Measurements from ENCODE around the gene BLNK. TPM values are rescaled to one million over a fixed set of nuclear protein-coding genes. Genes with fewer than 3 reads are reported as not detected.

BLNK gene
- total RNA-seq, 1 donor from 2014 or later, result 1.4 TPM

DNA sequence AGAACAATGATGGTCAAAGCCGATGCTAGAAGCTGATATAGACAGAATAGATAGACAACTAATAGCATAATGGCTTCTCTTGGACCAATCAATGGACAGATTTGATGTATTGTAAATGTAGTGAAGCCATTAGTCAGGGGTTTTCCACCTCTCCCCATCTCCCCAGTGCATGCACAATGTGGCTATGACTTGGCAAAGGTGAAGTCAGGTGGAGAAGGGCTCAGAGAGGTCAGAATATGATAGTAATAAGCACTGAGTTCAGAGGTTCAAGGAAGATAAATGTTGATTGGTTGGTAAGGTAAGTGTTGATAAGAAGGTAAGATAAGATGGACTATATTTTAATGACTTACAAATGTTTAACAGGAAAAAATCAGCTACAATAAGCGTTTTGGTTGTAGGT, 28.5 kb downstream of the BLNK start:
- Histone ChIP-seq H3K9me3 (replicated peaks) (no peaks in the 10 kb centered on the region), H3K27me3 (ENCODE audit: low read depth) (peaks cover 89% of the 10 kb centered on the region), H3K4me1 (no peaks in the 10 kb centered on the region), H3K4me3 (no peak overlapping the region), H3K27ac (replicated peaks) (no peak overlapping the region), H3K36me3 (no peaks in the 10 kb centered on the region)
- DNase-seq, result no peak
- intact Hi-C loops (cut with micrococcal nuclease), result no loop called here
- TF ChIP-seq, protein P1, sequence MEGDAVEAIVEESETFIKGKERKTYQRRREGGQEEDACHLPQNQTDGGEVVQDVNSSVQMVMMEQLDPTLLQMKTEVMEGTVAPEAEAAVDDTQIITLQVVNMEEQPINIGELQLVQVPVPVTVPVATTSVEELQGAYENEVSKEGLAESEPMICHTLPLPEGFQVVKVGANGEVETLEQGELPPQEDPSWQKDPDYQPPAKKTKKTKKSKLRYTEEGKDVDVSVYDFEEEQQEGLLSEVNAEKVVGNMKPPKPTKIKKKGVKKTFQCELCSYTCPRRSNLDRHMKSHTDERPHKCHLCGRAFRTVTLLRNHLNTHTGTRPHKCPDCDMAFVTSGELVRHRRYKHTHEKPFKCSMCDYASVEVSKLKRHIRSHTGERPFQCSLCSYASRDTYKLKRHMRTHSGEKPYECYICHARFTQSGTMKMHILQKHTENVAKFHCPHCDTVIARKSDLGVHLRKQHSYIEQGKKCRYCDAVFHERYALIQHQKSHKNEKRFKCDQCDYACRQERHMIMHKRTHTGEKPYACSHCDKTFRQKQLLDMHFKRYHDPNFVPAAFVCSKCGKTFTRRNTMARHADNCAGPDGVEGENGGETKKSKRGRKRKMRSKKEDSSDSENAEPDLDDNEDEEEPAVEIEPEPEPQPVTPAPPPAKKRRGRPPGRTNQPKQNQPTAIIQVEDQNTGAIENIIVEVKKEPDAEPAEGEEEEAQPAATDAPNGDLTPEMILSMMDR (IDR thresholded peaks at IDR 0.05; ENCODE audit: borderline replicate concordance), result no peak

DNA sequence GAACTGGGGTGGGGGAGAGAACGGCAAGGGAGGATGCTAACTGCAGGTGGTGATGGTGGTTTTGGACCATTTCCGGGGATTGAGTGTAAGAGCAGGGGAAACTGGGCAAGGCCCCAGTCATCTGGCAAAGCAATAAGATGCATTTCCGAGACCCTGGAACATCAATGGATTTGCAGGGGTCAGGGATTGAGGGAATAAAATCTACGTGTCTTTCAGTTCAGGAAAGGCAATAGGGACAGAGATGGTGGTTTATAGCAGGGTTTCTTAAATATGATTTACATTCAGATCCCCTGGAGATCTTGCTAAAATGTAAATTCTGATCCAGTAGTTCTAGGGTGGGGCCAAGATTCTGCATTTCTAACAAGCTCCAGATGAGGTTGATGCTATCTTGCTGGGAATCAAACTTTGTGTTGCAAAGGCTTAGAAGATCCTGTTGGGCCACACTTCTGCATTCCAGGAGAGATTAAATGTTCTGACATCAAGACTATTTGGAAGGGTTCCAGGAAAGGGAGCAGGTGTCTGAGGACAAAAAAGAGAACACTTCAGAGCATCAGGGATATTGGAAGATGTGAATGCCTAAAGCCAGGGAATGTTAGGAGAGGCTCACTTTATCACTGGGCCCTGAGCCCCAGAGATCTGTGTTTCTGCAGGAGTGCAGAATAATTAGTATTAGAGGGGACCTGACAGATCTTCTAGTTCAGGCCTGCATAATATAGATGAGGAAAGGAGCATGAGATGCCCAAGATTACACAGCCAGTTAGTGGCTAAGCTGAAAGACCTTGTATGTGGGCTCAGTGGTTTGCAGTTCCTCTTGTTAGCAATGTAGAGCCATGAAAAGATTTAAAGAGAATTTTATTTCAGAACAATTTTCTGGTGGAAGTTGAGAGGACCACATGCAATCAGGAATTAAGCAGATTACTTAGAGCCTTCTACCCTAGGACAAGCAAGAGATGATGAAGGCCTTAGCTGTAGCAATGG, 32.4 kb downstream of the BLNK start:
- TF ChIP-seq, protein P1 (IDR thresholded peaks at IDR 0.05; ENCODE audit: borderline replicate concordance), result no peak
- peaks cover 79% of the 10 kb centered on the region for H3K27me3 ChIP-seq (ENCODE audit: low read depth)
- H3K4me3 ChIP-seq, result no peak overlapping the region
- no peak for DNase-seq
- peaks cover 3% of the 10 kb centered on the region for H3K4me1 ChIP-seq
- intact Hi-C loops (cut with micrococcal nuclease), result no loop called here
- H3K9me3 ChIP-seq (replicated peaks), result no peaks in the 10 kb centered on the region
- H3K36me3 ChIP-seq, result no peaks in the 10 kb centered on the region
- no peak overlapping the region for H3K27ac ChIP-seq (replicated peaks)

DNA sequence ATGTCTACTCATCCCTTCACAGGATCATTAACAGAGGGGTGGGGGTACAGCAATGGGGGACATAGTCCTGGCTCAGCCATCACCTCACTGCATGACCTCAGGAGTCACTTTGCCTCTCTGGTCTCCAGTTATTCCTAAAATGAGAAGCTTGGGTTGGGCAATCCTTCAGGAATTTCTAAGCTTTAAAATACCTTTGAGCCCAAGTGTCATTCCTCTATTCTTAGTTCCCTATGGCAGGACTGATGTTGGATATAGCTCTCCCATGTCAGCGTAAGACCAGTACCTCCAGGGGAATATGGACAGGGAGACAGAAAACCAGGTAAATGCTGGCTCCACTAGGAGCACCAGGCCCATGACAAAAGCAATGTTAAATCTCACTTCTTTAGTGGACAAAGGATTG, 34.5 kb downstream of the BLNK start:
- peaks cover 10% of the 10 kb centered on the region for H3K4me1 ChIP-seq
- no peak overlapping the region for H3K27ac ChIP-seq (replicated peaks)
- no peak for DNase-seq
- no peaks in the 10 kb centered on the region for H3K9me3 ChIP-seq (replicated peaks)
- intact Hi-C loops (cut with micrococcal nuclease), result no loop called here
- TF ChIP-seq, protein P1 (IDR thresholded peaks at IDR 0.05; ENCODE audit: borderline replicate concordance), result no peak
- H3K36me3 ChIP-seq, result no peaks in the 10 kb centered on the region
- H3K4me3 ChIP-seq, result no peak overlapping the region
- peaks cover 78% of the 10 kb centered on the region for H3K27me3 ChIP-seq (ENCODE audit: low read depth)

DNA sequence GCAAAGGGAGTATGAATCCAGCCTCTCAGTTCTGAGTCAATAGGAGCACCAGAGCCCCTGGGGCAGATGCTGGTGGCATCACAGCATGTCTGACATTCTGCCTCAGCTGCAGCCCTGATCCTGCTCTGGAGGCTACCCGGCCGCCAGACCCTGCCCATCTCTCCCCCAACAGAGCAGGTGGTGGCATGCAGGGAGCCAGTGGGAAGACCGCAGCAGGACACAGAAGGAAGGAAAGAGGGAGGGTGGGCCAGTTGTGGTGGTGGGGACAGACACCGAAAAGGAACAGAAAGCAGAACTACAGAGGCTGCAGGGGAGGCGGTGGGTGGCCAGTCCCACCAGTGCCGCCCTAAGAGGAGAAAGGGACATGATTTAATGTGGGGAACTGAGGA, 35.3 kb downstream of the BLNK start:
- H3K27ac ChIP-seq (replicated peaks), result no peak overlapping the region
- peaks cover 10% of the 10 kb centered on the region for H3K4me1 ChIP-seq
- DNase-seq, result no peak
- TF ChIP-seq, protein P1 (IDR thresholded peaks at IDR 0.05; ENCODE audit: borderline replicate concordance), result no peak
- no peaks in the 10 kb centered on the region for H3K36me3 ChIP-seq
- no peaks in the 10 kb centered on the region for H3K9me3 ChIP-seq (replicated peaks)
- intact Hi-C loops (cut with micrococcal nuclease), result no loop called here
- no peak overlapping the region for H3K4me3 ChIP-seq
- peaks cover 80% of the 10 kb centered on the region for H3K27me3 ChIP-seq (ENCODE audit: low read depth)

DNA sequence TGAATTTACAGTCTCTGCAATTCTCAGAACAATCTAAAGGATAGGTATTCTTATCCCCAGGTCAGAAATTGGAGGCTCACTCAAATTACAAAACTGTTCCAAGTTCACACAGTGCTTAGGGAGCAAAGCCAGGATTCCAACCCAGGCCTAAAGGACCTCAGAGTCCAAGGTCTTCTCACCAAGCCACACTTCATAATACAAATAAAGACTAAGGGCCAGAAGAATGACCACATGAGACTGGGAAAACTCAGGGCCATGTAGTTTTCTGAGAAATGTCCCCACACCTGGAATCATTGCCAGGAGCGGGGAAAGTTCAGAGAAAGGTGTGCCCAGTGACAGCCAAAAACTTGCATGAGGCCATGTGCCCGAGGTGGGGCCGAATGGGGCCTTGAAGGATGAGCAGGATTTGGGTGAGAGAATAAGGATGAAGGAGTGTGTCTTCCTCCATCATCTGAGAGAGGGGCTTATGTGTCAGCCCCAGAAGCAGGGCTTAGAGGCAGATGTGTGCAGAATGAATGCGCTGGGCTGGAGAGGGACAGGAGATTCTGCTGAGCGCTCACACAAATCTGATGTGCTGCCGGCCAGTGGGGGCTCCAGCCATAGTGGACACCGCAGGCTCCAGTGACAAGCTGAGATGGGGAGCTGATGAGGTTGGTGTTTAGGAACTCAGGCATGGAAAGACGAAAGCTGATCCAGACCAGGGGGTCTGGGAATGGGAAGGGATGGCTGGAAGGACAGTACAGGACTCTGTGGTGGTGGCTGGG, 35.9 kb downstream of the BLNK start:
- intact Hi-C loops (cut with micrococcal nuclease), result no loop called here
- TF ChIP-seq, protein P1 (IDR thresholded peaks at IDR 0.05; ENCODE audit: borderline replicate concordance), result no peak
- no peak overlapping the region for H3K27ac ChIP-seq (replicated peaks)
- no peaks in the 10 kb centered on the region for H3K9me3 ChIP-seq (replicated peaks)
- H3K27me3 ChIP-seq (ENCODE audit: low read depth), result peaks cover 80% of the 10 kb centered on the region
- DNase-seq, result no peak
- H3K4me1 ChIP-seq, result peaks cover 10% of the 10 kb centered on the region
- no peaks in the 10 kb centered on the region for H3K36me3 ChIP-seq
- no peak overlapping the region for H3K4me3 ChIP-seq
